Ovary (tissue), 3 donors: ENCODE data around the gene RASA3.

Experiments used
- POLR2A ChIP-seq: fragments of 450-650 bp; IDR thresholded peaks from one replicate; pipeline ENCODE4 v1.6.1; 2017; ENCODE audit warnings: antibody characterized with exemption, mild to moderate bottlenecking, moderate library complexity
- TF ChIP-seq, protein P1 (sequence below), 3 donors: fragments of 450-650 bp in 2 of 3; fragments of 200-600 bp in 1 of 3; IDR thresholded peaks; one replicate each; pipeline versions ENCODE4 v1.5.1 to v1.8.0; 2016 to 2022; ENCODE audit warnings: antibody characterized with exemption in 3 of 3, mild to moderate bottlenecking in 1 of 3
- donor health status: DM: no; HTN: no; CAD: no.

DNA sequence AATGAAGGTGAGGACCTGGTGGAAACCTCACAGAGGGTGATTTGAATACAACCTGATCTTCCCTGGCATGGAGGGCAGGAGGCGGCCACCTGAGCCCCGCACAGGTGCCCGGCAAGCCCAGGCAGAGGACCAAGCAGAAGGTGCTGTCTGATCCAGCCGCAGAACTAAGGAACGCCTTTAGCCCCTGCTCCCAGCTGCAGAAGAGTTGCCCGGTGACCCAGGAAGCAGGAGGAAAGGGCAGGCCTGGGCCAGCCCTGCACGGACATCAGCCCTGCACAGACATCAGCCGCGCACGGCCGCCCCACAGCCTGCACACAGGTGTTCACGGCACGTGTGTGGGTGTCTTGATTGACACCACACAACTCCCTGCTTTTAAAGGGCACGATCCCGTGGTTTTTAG, 43.1 kb downstream of the RASA3 start:
- TF ChIP-seq, protein P1, sequence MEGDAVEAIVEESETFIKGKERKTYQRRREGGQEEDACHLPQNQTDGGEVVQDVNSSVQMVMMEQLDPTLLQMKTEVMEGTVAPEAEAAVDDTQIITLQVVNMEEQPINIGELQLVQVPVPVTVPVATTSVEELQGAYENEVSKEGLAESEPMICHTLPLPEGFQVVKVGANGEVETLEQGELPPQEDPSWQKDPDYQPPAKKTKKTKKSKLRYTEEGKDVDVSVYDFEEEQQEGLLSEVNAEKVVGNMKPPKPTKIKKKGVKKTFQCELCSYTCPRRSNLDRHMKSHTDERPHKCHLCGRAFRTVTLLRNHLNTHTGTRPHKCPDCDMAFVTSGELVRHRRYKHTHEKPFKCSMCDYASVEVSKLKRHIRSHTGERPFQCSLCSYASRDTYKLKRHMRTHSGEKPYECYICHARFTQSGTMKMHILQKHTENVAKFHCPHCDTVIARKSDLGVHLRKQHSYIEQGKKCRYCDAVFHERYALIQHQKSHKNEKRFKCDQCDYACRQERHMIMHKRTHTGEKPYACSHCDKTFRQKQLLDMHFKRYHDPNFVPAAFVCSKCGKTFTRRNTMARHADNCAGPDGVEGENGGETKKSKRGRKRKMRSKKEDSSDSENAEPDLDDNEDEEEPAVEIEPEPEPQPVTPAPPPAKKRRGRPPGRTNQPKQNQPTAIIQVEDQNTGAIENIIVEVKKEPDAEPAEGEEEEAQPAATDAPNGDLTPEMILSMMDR (IDR thresholded peaks at IDR 0.05): no peak
- no peak for TF ChIP-seq POLR2A
